HEK293 (cell line): ENCODE results near the gene KTN1.

Source experiments
- CTCF ChIA-PET: fragments of 350-600 bp; formaldehyde crosslinking; extraction: SDS; loops from one replicate; lab custom pipeline; 2021; ENCODE audit warnings: antibody characterized with exemption; lab: Yijun Ruan, JAX
- POLR2A ChIA-PET: fragments of 300-600 bp; formaldehyde crosslinking; extraction: SDS; loops from one replicate; lab custom pipeline; 2020; ENCODE audit warnings: antibody characterized with exemption, inconsistent platforms; lab: Yijun Ruan, JAX
- H3K27ac ChIP-seq: fragments of 200-500 bp; sonication (Bioruptor generic); 2 replicates; pipeline ENCODE4 v1.5.1; 2014; ENCODE audit warnings: low read depth, low read length, control low read depth, inconsistent platforms; ENCODE audit errors: extremely low read depth
- H3K36me3 ChIP-seq, 2 experiments: fragments of 200-500 bp in 1 of 2; sonication (Bioruptor generic) in 1 of 2; 1 replicate in 1 of 2; 2 replicates in 1 of 2; pipeline ENCODE4 v1.5.1; 2014 to 2017; ENCODE audit warnings: inconsistent platforms in 2 of 2, low read length in 2 of 2; ENCODE audit not compliant: control insufficient read depth in 2 of 2, insufficient read depth in 1 of 2
- H3K4me1 ChIP-seq: fragments of 200-500 bp; sonication (Bioruptor generic); 2 replicates; pipeline ENCODE4 v1.5.1; 2014; ENCODE audit warnings: mild to moderate bottlenecking, low read length, inconsistent platforms; ENCODE audit not compliant: control insufficient read depth, insufficient read depth
- H3K4me3 ChIP-seq: 2 replicates; pipeline ENCODE4 v1.5.1; 2011; ENCODE audit warnings: low read depth, mild to moderate bottlenecking, control low read depth, low read length, moderate library complexity
- H3K9me3 ChIP-seq: fragments of 200-500 bp; sonication (Bioruptor generic); 2 replicates; pipeline ENCODE4 v1.5.1; 2014; ENCODE audit warnings: low read depth, low read length, inconsistent platforms; ENCODE audit not compliant: control insufficient read depth, insufficient read depth
- INSM2 ChIP-seq: fragments of 450-650 bp; formaldehyde crosslinking; IDR thresholded peaks from 2 replicates; pipeline ENCODE4 v1.5.1; 2016; ENCODE audit warnings: missing biosample characterization, missing genetic modification characterization
- KLF17 ChIP-seq: fragments of 450-650 bp; formaldehyde crosslinking; IDR thresholded peaks from 2 replicates; pipeline ENCODE4 v1.5.1; 2016; ENCODE audit warnings: missing biosample characterization, missing genetic modification characterization
- PATZ1 ChIP-seq: fragments of 450-650 bp; formaldehyde crosslinking; IDR thresholded peaks from 2 replicates; pipeline ENCODE4 v1.5.1; 2016; ENCODE audit warnings: missing biosample characterization, missing genetic modification characterization
- ZBTB21 ChIP-seq: fragments of 450-650 bp; formaldehyde crosslinking; IDR thresholded peaks from 2 replicates; pipeline ENCODE4 v1.5.1; 2017; ENCODE audit warnings: missing biosample characterization, missing genetic modification characterization
- ZFP37 ChIP-seq: fragments of 450-650 bp; formaldehyde crosslinking; IDR thresholded peaks from 2 replicates; pipeline ENCODE4 v1.5.1; 2016; ENCODE audit warnings: missing biosample characterization, missing genetic modification characterization
- ZNF174 ChIP-seq: fragments of 450-650 bp; formaldehyde crosslinking; IDR thresholded peaks from 2 replicates; pipeline ENCODE4 v1.5.0; 2017; ENCODE audit warnings: missing biosample characterization, mild to moderate bottlenecking, missing genetic modification characterization
- ZNF239 ChIP-seq: fragments of 450-650 bp; formaldehyde crosslinking; IDR thresholded peaks from 2 replicates; pipeline ENCODE4 v1.5.1; 2016; ENCODE audit warnings: missing biosample characterization, missing genetic modification characterization
- ZNF26 ChIP-seq: fragments of 450-650 bp; formaldehyde crosslinking; IDR thresholded peaks from 2 replicates; pipeline ENCODE4 v1.5.1; 2016; ENCODE audit warnings: missing biosample characterization, missing genetic modification characterization
- ZNF266 ChIP-seq: fragments of 450-650 bp; formaldehyde crosslinking; IDR thresholded peaks from 2 replicates; pipeline ENCODE4 v1.5.1; 2016; ENCODE audit warnings: missing biosample characterization, missing genetic modification characterization, low read depth
- ZNF274 ChIP-seq, 2 experiments: fragments of 200-500 bp in 1 of 2; fragments of 450-650 bp in 1 of 2; sonication (Bioruptor generic) in 1 of 2; formaldehyde crosslinking in 1 of 2; IDR thresholded peaks; 2 replicates each; pipeline versions ENCODE4 v1.5.1 to v1.6.1; 2014 to 2016; ENCODE audit warnings: borderline replicate concordance in 1 of 2, inconsistent platforms in 1 of 2, low read length in 1 of 2, missing biosample characterization in 1 of 2, missing genetic modification characterization in 1 of 2
- ZNF48 ChIP-seq: fragments of 450-650 bp; formaldehyde crosslinking; IDR thresholded peaks from 2 replicates; pipeline ENCODE4 v1.5.1; 2016; ENCODE audit warnings: missing biosample characterization, missing genetic modification characterization
- ZNF549 ChIP-seq: fragments of 450-650 bp; IDR thresholded peaks from 2 replicates; pipeline ENCODE4 v1.5.1; 2018; ENCODE audit warnings: missing biosample characterization, missing genetic modification characterization, mild to moderate bottlenecking, inconsistent platforms, moderate library complexity
- ZNF596 ChIP-seq: fragments of 450-650 bp; IDR thresholded peaks from 2 replicates; pipeline ENCODE4 v1.5.0; 2018; ENCODE audit warnings: missing biosample characterization, mild to moderate bottlenecking, missing genetic modification characterization, moderate library complexity
- ZNF692 ChIP-seq: fragments of 450-650 bp; formaldehyde crosslinking; IDR thresholded peaks from 2 replicates; pipeline ENCODE4 v1.5.1; 2016; ENCODE audit warnings: missing biosample characterization, missing genetic modification characterization
- ZNF707 ChIP-seq: fragments of 450-650 bp; formaldehyde crosslinking; IDR thresholded peaks from 2 replicates; pipeline ENCODE4 v1.5.1; 2016; ENCODE audit warnings: missing biosample characterization, missing genetic modification characterization
- ZNF747 ChIP-seq: fragments of 450-650 bp; formaldehyde crosslinking; IDR thresholded peaks from 2 replicates; pipeline ENCODE4 v1.5.1; 2016; ENCODE audit warnings: missing biosample characterization, missing genetic modification characterization
- ZNF791 ChIP-seq: fragments of 450-650 bp; formaldehyde crosslinking; IDR thresholded peaks from 2 replicates; pipeline ENCODE4 v1.5.1; 2016; ENCODE audit warnings: missing biosample characterization, missing genetic modification characterization

The KTN1 gene

GRCh38 chr14:55684956-55685584, 105.1 kb downstream of the KTN1 start:
- Histone ChIP-seq H3K36me3 (peaks cover 26 to 61% of the 10 kb centered on the region in 2 experiments), H3K27ac (no peak overlapping the region), H3K4me1 (no peaks in the 10 kb centered on the region), H3K4me3 (no peak overlapping the region), H3K9me3 (no peaks in the 10 kb centered on the region)
- ChIA-PET POLR2A (no interaction called here), CTCF (interaction anchor here (0.6 to 0.8 kb wide), 2 partner anchors 35 to 247 kb away, joined by 3 to 4 read pairs; no protein-coding TSS in a partner anchor)
- TF ChIP-seq ZNF549 = no peak
- TF ChIP-seq, all 188 proteins: peak for 0

- no peak for TF ChIP-seq ZNF266 (tag by site-specific recombination)
- TF ChIP-seq KLF17 (tag by site-specific recombination) = no peak
- no peak for TF ChIP-seq ZNF174
- TF ChIP-seq PATZ1 (tag by site-specific recombination) = no peak
- TF ChIP-seq ZNF791 (tag by site-specific recombination) = no peak
- no peak for TF ChIP-seq ZNF692 (tag by site-specific recombination)
- no peak for TF ChIP-seq ZNF239 (tag by site-specific recombination)
- TF ChIP-seq ZNF48 = no peak
- no peak for TF ChIP-seq INSM2 (tag by site-specific recombination)
- no peak for TF ChIP-seq ZNF274 (IDR thresholded peaks at IDR 0.05; ENCODE audit: low read length)
- TF ChIP-seq ZNF274 (tag by site-specific recombination; IDR thresholded peaks at IDR 0.05; ENCODE audit: borderline replicate concordance) = no peak
- TF ChIP-seq ZNF747 (tag by site-specific recombination) = no peak
- TF ChIP-seq ZNF26 (tag by site-specific recombination) = no peak
- no peak for TF ChIP-seq ZBTB21 (tag by site-specific recombination)
- TF ChIP-seq ZNF596 = no peak
- TF ChIP-seq ZFP37 = no peak
- TF ChIP-seq ZNF707 (tag by site-specific recombination) = no peak
- no peaks in the 10 kb centered on the region for H3K9me3 ChIP-seq
- H3K4me3 ChIP-seq = no peak overlapping the region
- no peak overlapping the region for H3K27ac ChIP-seq
- CTCF ChIA-PET = no interaction called here
- POLR2A ChIA-PET = no interaction called here
- H3K36me3 ChIP-seq = peaks cover 11 to 44% of the 10 kb centered on the region in 2 experiments
- 0 out of 2 replicates have a peak, but pooled peaks cover 2% of the 10 kb centered on the region for H3K4me1 ChIP-seq
Measured at GRCh38 chr14:55686713-55687112, 106.7 kb downstream of the KTN1 start.
